H9 (cell line): ENCODE data around the gene MCM7. TPM values are rescaled to one million over a fixed set of nuclear protein-coding genes. Genes with fewer than 3 reads are reported as not detected.

Experiments used
- DNase-seq: peaks from one replicate; pipeline ENCODE4 v3.0.0-alpha.2; 2017
- H2AFZ ChIP-seq: one replicate; pipeline ENCODE4 v1.6.1; 2013; ENCODE audit warnings: mild to moderate bottlenecking, low read length, control low read depth, moderate library complexity
- H2AK5ac ChIP-seq: 2 replicates; pipeline ENCODE4 v1.6.1; 2013; ENCODE audit warnings: low read length, control low read depth, mixed read lengths; ENCODE audit not compliant: insufficient read length
- H2BK120ac ChIP-seq: one replicate; pipeline ENCODE4 v1.6.1; 2013; ENCODE audit warnings: low read depth, mild to moderate bottlenecking, low read length, control low read depth, inconsistent platforms; ENCODE audit not compliant: poor library complexity, severe bottlenecking
- H2BK12ac ChIP-seq: 2 replicates; pipeline ENCODE4 v1.6.1; 2013; ENCODE audit warnings: low read length, control low read depth, mixed read lengths, low read depth; ENCODE audit not compliant: insufficient read length
- H2BK15ac ChIP-seq: 2 replicates; pipeline ENCODE4 v1.6.1; 2013; ENCODE audit warnings: low read depth, low read length, control low read depth
- H2BK20ac ChIP-seq: one replicate; pipeline ENCODE4 v1.6.1; 2013; ENCODE audit warnings: low read depth, mild to moderate bottlenecking, low read length, control low read depth, inconsistent platforms; ENCODE audit not compliant: poor library complexity, severe bottlenecking
- H2BK5ac ChIP-seq: 2 replicates; pipeline ENCODE4 v1.6.1; 2013; ENCODE audit warnings: low read length, control low read depth, mixed read lengths; ENCODE audit not compliant: insufficient read length
- H3K14ac ChIP-seq: 2 replicates; pipeline ENCODE4 v1.6.1; 2013; ENCODE audit warnings: low read length, control low read depth; ENCODE audit not compliant: insufficient read depth
- H3K18ac ChIP-seq: 2 replicates; pipeline ENCODE4 v1.6.1; 2013; ENCODE audit warnings: low read depth, mild to moderate bottlenecking, mixed read lengths, low read length, control low read depth; ENCODE audit not compliant: insufficient read length
- H3K23ac ChIP-seq: 2 replicates; pipeline ENCODE4 v1.6.1; 2013; ENCODE audit warnings: low read length, control low read depth, mixed read lengths, low read depth; ENCODE audit not compliant: insufficient read length
- H3K23me2 ChIP-seq: 2 replicates; pipeline ENCODE4 v1.6.1; 2013; ENCODE audit warnings: low read depth, mild to moderate bottlenecking, mixed read lengths, low read length, control low read depth; ENCODE audit not compliant: insufficient read length, poor library complexity, severe bottlenecking
- H3K27ac ChIP-seq: 2 replicates; pipeline ENCODE4 v1.5.1; 2013; ENCODE audit warnings: low read length, control low read depth, mixed read lengths, low read depth; ENCODE audit not compliant: insufficient read length
- H3K27me3 ChIP-seq: 2 replicates; pipeline ENCODE4 v1.6.1; 2013; ENCODE audit warnings: low read length, control low read depth, inconsistent platforms; ENCODE audit not compliant: insufficient read depth
- H3K4ac ChIP-seq: 2 replicates; pipeline ENCODE4 v1.6.1; 2013; ENCODE audit warnings: low read depth, mild to moderate bottlenecking, control low read depth, inconsistent platforms, low read length, moderate library complexity
- H3K4me1 ChIP-seq: 2 replicates; pipeline ENCODE4 v1.6.1; 2013; ENCODE audit warnings: low read length, control low read depth, inconsistent platforms; ENCODE audit not compliant: insufficient read depth
- H3K4me2 ChIP-seq: 2 replicates; pipeline ENCODE4 v1.6.1; 2013; ENCODE audit warnings: low read length, control low read depth, mixed read lengths; ENCODE audit not compliant: insufficient read length, insufficient read depth
- H3K56ac ChIP-seq: 2 replicates; pipeline ENCODE4 v1.6.1; 2013; ENCODE audit warnings: low read depth, mild to moderate bottlenecking, mixed read lengths, low read length, control low read depth; ENCODE audit not compliant: insufficient read length
- H3K79me1 ChIP-seq: 2 replicates; pipeline ENCODE4 v1.6.1; 2013; ENCODE audit warnings: low read depth, mild to moderate bottlenecking, moderate library complexity, low read length, control low read depth, inconsistent platforms; ENCODE audit not compliant: insufficient read depth, poor library complexity, severe bottlenecking
- H3K79me2 ChIP-seq: 2 replicates; pipeline ENCODE4 v1.6.1; 2013; ENCODE audit warnings: low read length, control low read depth, inconsistent platforms; ENCODE audit not compliant: insufficient read depth
- H3K9ac ChIP-seq: 2 replicates; pipeline ENCODE4 v1.6.1; 2013; ENCODE audit warnings: low read length, control low read depth, mixed read lengths; ENCODE audit not compliant: insufficient read length; ENCODE audit errors: extremely low read depth
- H3K9me3 ChIP-seq: one replicate; pipeline ENCODE4 v1.6.1; 2013; ENCODE audit warnings: low read depth, low read length, inconsistent platforms; ENCODE audit not compliant: control insufficient read depth
- H3T11ph ChIP-seq: one replicate; pipeline ENCODE4 v1.6.1; 2013; ENCODE audit warnings: mild to moderate bottlenecking, low read length, control low read depth, inconsistent platforms
- H4K20me1 ChIP-seq: one replicate; pipeline ENCODE4 v1.6.1; 2013; ENCODE audit not compliant: control insufficient read depth, insufficient read length, insufficient read depth
- H4K5ac ChIP-seq: 2 replicates; pipeline ENCODE4 v1.6.1; 2013; ENCODE audit warnings: low read depth, mild to moderate bottlenecking, mixed read lengths, low read length, control low read depth; ENCODE audit not compliant: insufficient read length
- H4K8ac ChIP-seq: replicated peaks from 2 replicates; pipeline ENCODE4 v1.6.1; 2013; ENCODE audit warnings: low read length, control low read depth, mixed read lengths, low read depth; ENCODE audit not compliant: insufficient read length
- H4K91ac ChIP-seq: 2 replicates; pipeline ENCODE4 v1.6.1; 2013; ENCODE audit warnings: low read depth, mild to moderate bottlenecking, moderate library complexity, mixed read lengths, low read length, control low read depth; ENCODE audit not compliant: insufficient read length
- H3K27ac Mint-ChIP-seq, 3 experiments: 2 replicates in 2 of 3; 3 replicates in 1 of 3; pipeline ENCODE4 v1.8.0; 2020 to 2021; ENCODE audit warnings: mixed read lengths in 3 of 3, mild to moderate bottlenecking in 1 of 3, moderate library complexity in 1 of 3
- H3K27me3 Mint-ChIP-seq: 2 replicates; pipeline ENCODE4 v1.8.0; 2021; ENCODE audit warnings: low read depth, mild to moderate bottlenecking, moderate library complexity, mixed read lengths
- H3K36me3 Mint-ChIP-seq, 3 experiments: 2 replicates in 2 of 3; 3 replicates in 1 of 3; pipeline ENCODE4 v1.8.0; 2020 to 2021; ENCODE audit warnings: low read depth in 3 of 3, mixed read lengths in 3 of 3; ENCODE audit not compliant: insufficient read depth in 1 of 3
- H3K4me1 Mint-ChIP-seq, 2 experiments: 2 replicates each; pipeline ENCODE4 v1.8.0; 2020; ENCODE audit warnings: mixed read lengths in 2 of 2
- H3K4me3 Mint-ChIP-seq, 2 experiments: 2 replicates in 1 of 2; 3 replicates in 1 of 2; pipeline ENCODE4 v1.8.0; 2020 to 2021; ENCODE audit warnings: mild to moderate bottlenecking in 2 of 2, mixed read lengths in 2 of 2, moderate library complexity in 1 of 2
- H3K9me3 Mint-ChIP-seq, 2 experiments: 2 replicates in 1 of 2; 3 replicates in 1 of 2; pipeline ENCODE4 v1.8.0; 2020; ENCODE audit warnings: mild to moderate bottlenecking in 2 of 2, mixed read lengths in 2 of 2, moderate library complexity in 1 of 2
- CTCF ChIP-seq: fragments of 200-600 bp; sonication (generic); conservative IDR thresholded peaks from 3 replicates; pipeline ENCODE4 v1.8.0; 2021; ENCODE audit warnings: antibody characterized with exemption, mild to moderate bottlenecking
- WGBS: extraction: QIAGEN DNeasy Blood & Tissue Kit; methylation state at CpG from one replicate; pipeline ENCODE4 v1.1.7; 2013; ENCODE audit warnings: missing lambda C conversion rate, low lambda C conversion rate, mixed read lengths; ENCODE audit not compliant: insufficient read length; ENCODE audit errors: extremely low coverage; 5-methylcytosine and 5-hydroxymethylcytosine counted together
- total RNA-seq: library from RNA; stranded (reverse); gene quantifications from 2 replicates; pipeline ENCODE4 v1.2.1, GENCODE V29; 2021

The MCM7 gene
- total RNA-seq, 1 experiment from 2014 or later, result 390 TPM

GRCh38 chr7:100128637-100128963 lies 27.4 kb upstream of the MCM7 start:
- no peaks in the 10 kb centered on the region for H3K79me2 ChIP-seq
- H3K27ac ChIP-seq, result no peak overlapping the region
- no peaks in the 10 kb centered on the region for H4K20me1 ChIP-seq
- H3K4me2 ChIP-seq, result no peak overlapping the region
- peaks cover 10 to 15% of the 10 kb centered on the region in 2 experiments for H3K4me1 Mint-ChIP-seq
- DNase-seq, result no peak
- WGBS, result no CpG with 5 or more reads among the region's 1 CpG
- no peak overlapping the region for H3K14ac ChIP-seq
- no peak overlapping the region for H2AK5ac ChIP-seq
- H3K27ac Mint-ChIP-seq, result no peak overlapping the region
- no peak overlapping the region for H3K23ac ChIP-seq
- no peak overlapping the region for H2BK120ac ChIP-seq
- no peak overlapping the region for H4K91ac ChIP-seq
- H4K5ac ChIP-seq, result no peak overlapping the region
- H3K36me3 Mint-ChIP-seq, result peaks cover 2 to 7% (median 6%) of the 10 kb centered on the region in 3 experiments; a peak in 3 of 7 replicates
- H4K8ac ChIP-seq, result no peak overlapping the region
- no peaks in the 10 kb centered on the region for H3K9me3 ChIP-seq
- no peak overlapping the region for H2BK5ac ChIP-seq
- H2BK20ac ChIP-seq, result no peak overlapping the region
- H3K4ac ChIP-seq, result no peak overlapping the region
- peaks cover 4% of the 10 kb centered on the region; the same call in 1 of the 2 replicates for H3K4me1 ChIP-seq
- no peaks in the 10 kb centered on the region for H3K79me1 ChIP-seq
- no peak overlapping the region for H3K9ac ChIP-seq
- no peaks in the 10 kb centered on the region; the same call in 1 of the 2 replicates for H3K27me3 ChIP-seq
- no peak overlapping the region for H2BK15ac ChIP-seq
- no peak overlapping the region for H3T11ph ChIP-seq
- TF ChIP-seq CTCF, result no peak
- peaks cover 31% of the 10 kb centered on the region for H3K27me3 Mint-ChIP-seq
- H3K56ac ChIP-seq, result no peak overlapping the region
- H2BK12ac ChIP-seq, result no peak overlapping the region
- H2AFZ ChIP-seq, result no peak overlapping the region
- no peaks in the 10 kb centered on the region for H3K9me3 Mint-ChIP-seq
- peaks cover 15% of the 10 kb centered on the region for H3K23me2 ChIP-seq
- peak overlapping the region in 1 of 2 experiments; percentile 98; a peak in 3 of 5 replicates for H3K4me3 Mint-ChIP-seq
- no peak overlapping the region for H3K18ac ChIP-seq
